A549 (cell line): ENCODE results near the gene MGMT. TPM values are rescaled to one million over a fixed set of nuclear protein-coding genes. Genes with fewer than 3 reads are reported as not detected.
A peak's percentile ranks its signal among the peaks of the same experiment; 100 is the strongest.

Experiments used
- ATAC-seq, 2 experiments: fragments of 200-7000 bp in 1 of 2; fragments of >200 bp in 1 of 2; cut with Nextera tagmentation in 1 of 2; cut with Tn5 transposase in 1 of 2; 3 replicates each; pipeline versions ENCODE4 v1.8.0 to v1.9.1; 2018 to 2020; ENCODE audit warnings: mild to moderate bottlenecking in 1 of 2, moderate library complexity in 1 of 2
- CTCF ChIA-PET: fragments of 300-600 bp; sonication (Branson Sonifier 250); formaldehyde crosslinking; extraction: SDS; loops from one replicate; lab custom pipeline; 2021; ENCODE audit warnings: antibody characterized with exemption, inconsistent platforms; lab: Yijun Ruan, JAX
- POLR2A ChIA-PET: fragments of 350-600 bp; formaldehyde crosslinking; extraction: SDS; loops from one replicate; lab custom pipeline; 2021; ENCODE audit warnings: antibody characterized with exemption, inconsistent platforms; lab: Yijun Ruan, JAX
- DNase-seq, 2 experiments: peaks; one replicate each; pipeline versions ENCODE4 v3.0.0 to v3.0.0-alpha.2; 2011 to 2016; ENCODE audit warnings: low read depth in 1 of 2, low spot score in 1 of 2
- FAIRE-seq: peaks from 2 replicates; lab custom pipeline; 2011; peaks lifted over from hg19 to GRCh38; lab: Jason Lieb, UNC
- H3K27ac ChIP-seq, 2 experiments: fragments of >200 bp; sonication (Bioruptor Twin); formaldehyde crosslinking; 3 replicates each; pipeline ENCODE4 v1.5.1; 2016 to 2017
- H3K4me1 ChIP-seq: fragments of >200 bp; sonication (Bioruptor Twin); formaldehyde crosslinking; 3 replicates; pipeline ENCODE4 v1.6.1; 2016
- H3K4me2 ChIP-seq: fragments of >200 bp; sonication (Bioruptor Twin); formaldehyde crosslinking; 3 replicates; pipeline ENCODE4 v1.6.1; 2016
- H3K4me3 ChIP-seq: fragments of >200 bp; sonication (Bioruptor Twin); formaldehyde crosslinking; 3 replicates; pipeline ENCODE4 v1.5.1; 2016
- H3K9me3 ChIP-seq: fragments of >200 bp; sonication (Bioruptor Twin); formaldehyde crosslinking; 3 replicates; pipeline ENCODE4 v1.6.1; 2016
- ATOH8 ChIP-seq: fragments of 250-450 bp; sonication (Bioruptor Pico); IDR thresholded peaks from 2 replicates; pipeline ENCODE4 v1.5.0; 2020; ENCODE audit warnings: low read depth, mild to moderate bottlenecking, moderate library complexity
- CBX2 ChIP-seq: fragments of 200-600 bp; sonication (generic); IDR thresholded peaks from 2 replicates; pipeline ENCODE4 v1.6.1; 2016; ENCODE audit warnings: low read depth, mild to moderate bottlenecking, borderline replicate concordance
- CBX8 ChIP-seq: fragments of 200-600 bp; sonication (generic); IDR thresholded peaks from 2 replicates; pipeline ENCODE4 v1.6.1; 2016
- CEBPB ChIP-seq, 2 experiments: fragments of >200 bp in 1 of 2; sonication (Bioruptor Twin) in 1 of 2; formaldehyde crosslinking in 1 of 2; IDR thresholded peaks; 2 replicates each; pipeline ENCODE4 v1.6.1; 2012 to 2016
- EP300 ChIP-seq, 2 experiments: fragments of >200 bp; sonication (Bioruptor Twin); formaldehyde crosslinking; IDR thresholded peaks; 2 replicates in 1 of 2; 3 replicates in 1 of 2; pipeline ENCODE4 v1.6.1; 2016 to 2017
- FOXS1 ChIP-seq: fragments of 250-450 bp; sonication (Bioruptor Pico); IDR thresholded peaks from 2 replicates; pipeline ENCODE4 v1.5.0; 2020; ENCODE audit warnings: mild to moderate bottlenecking, moderate library complexity
- GATA3 ChIP-seq: IDR thresholded peaks from 2 replicates; pipeline ENCODE4 v1.6.1; 2012; ENCODE audit warnings: borderline replicate concordance
- HOXA7 ChIP-seq: fragments of 250-450 bp; sonication (Bioruptor Pico); IDR thresholded peaks from 2 replicates; pipeline ENCODE4 v1.5.0; 2020; ENCODE audit warnings: mild to moderate bottlenecking, moderate library complexity
- JUNB ChIP-seq: fragments of >200 bp; sonication (Bioruptor Twin); formaldehyde crosslinking; IDR thresholded peaks from 2 replicates; pipeline ENCODE4 v1.6.1; 2016
- RAD21 ChIP-seq, 2 experiments: fragments of >200 bp in 1 of 2; sonication (Bioruptor Twin) in 1 of 2; formaldehyde crosslinking in 1 of 2; IDR thresholded peaks in 1 of 2; conservative IDR thresholded peaks in 1 of 2; 2 replicates in 1 of 2; 3 replicates in 1 of 2; pipeline ENCODE4 v1.6.1; 2012 to 2018; ENCODE audit warnings: inconsistent platforms in 1 of 2
- RCOR1 ChIP-seq: fragments of 150-350 bp; IDR thresholded peaks from 2 replicates; pipeline ENCODE4 v1.6.1; 2014; ENCODE audit warnings: antibody characterized with exemption, low read length, low read depth
- SREBF2 ChIP-seq: fragments of 450-650 bp; IDR thresholded peaks from 2 replicates; pipeline ENCODE4 v1.6.1; 2014; ENCODE audit warnings: mild to moderate bottlenecking, moderate library complexity
- TP53 ChIP-seq: fragments of 250-450 bp; sonication (Bioruptor Pico); IDR thresholded peaks from 2 replicates; pipeline ENCODE4 v1.5.0; 2021; ENCODE audit warnings: mild to moderate bottlenecking, moderate library complexity
- ZNF302 ChIP-seq: fragments of 250-450 bp; sonication (Bioruptor Pico); IDR thresholded peaks from 2 replicates; pipeline ENCODE4 v1.9.0; 2021; ENCODE audit warnings: inconsistent platforms, mild to moderate bottlenecking, moderate library complexity
- WGBS: methylation state at CpG from one replicate; pipeline ENCODE4 v1.1.6; 2017; ENCODE audit errors: missing lambda C conversion rate; 5-methylcytosine and 5-hydroxymethylcytosine counted together
- polyA plus RNA-seq, 4 experiments: library from polyadenylated mRNA; depleted of rRNA in 3 of 4; stranded (reverse); fragments of >200 nt; fragmentation: RNase III in 1 of 4; extraction: RNeasy Plus Mini Kit Qiagen cat#74134 plus additional on column Dnase treatment in 1 of 4; gene quantifications; 2 replicates in 3 of 4; 3 replicates in 1 of 4; pipeline ENCODE4 v1.2.3, GENCODE V29; 2011 to 2017
- TF ChIP-seq, protein P1 (sequence below): fragments of 450-650 bp; IDR thresholded peaks from 2 replicates; pipeline ENCODE4 v1.6.1; 2014; ENCODE audit warnings: antibody characterized with exemption

The MGMT gene
- polyA plus RNA-seq, 2 of the 4 experiments (the other 2 are of a cell fraction) = 4.9 to 5.2 TPM

GRCh38 chr10:129542589-129542988, 75.5 kb downstream of the MGMT start:
- CTCF ChIA-PET = no interaction called here
- no peak for DNase-seq
- ATAC-seq = no peak

DNA sequence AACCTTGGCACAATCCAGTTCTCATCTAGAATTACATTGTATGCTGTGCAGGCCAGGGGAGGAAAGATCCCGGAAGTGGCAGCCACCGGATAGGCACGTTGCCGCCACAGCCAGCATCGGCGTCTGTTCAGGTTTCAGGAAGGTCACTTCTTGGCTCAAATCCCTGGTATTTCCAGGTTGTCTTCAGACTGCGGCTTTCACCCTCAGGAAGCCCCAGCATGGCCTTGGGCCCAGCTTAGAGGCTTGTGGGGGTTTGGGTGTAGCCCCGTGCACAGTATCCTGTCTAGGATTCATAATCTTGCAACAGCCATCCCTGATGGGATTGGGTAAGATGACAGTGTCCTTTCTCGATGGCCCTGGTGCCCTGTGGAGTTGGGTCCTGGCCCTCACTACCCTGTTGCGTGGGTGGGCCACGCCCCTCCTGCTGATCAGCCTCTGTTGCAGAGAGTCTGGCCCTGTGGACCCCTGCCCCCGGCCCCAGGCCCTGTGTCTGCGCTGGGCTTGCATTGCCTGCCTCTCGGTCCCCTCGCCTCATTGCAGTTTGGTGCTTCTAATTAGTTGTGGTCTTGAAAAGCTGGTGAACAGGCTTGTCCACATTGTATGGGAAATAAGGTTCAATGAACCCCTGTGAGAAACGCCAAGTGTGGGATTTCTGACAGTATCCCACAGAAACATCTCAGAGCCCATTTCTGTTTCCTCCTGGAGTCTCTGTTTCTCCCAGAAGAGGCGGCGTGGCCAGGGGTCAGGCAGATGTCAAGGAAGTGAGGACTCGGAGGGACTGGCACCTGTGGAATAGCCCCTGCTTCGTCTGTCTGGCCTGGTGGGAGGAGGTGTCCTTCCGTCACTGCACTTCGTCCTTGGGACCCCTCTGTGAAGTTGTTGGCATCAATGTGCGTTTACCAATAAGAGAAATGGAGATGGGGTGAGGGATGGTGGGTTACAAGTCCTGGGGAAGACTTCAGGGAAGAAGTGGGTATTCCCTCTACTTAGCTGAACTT, 77.5 kb downstream of the MGMT start:
- ATAC-seq (no peak), FAIRE-seq (no peak), DNase-seq (no peak)
- no peak overlapping the region for H3K4me2 ChIP-seq
- 52% methylated on average over 20 of the region's 23 CpGs for WGBS
- H3K4me3 ChIP-seq = no peak overlapping the region
- 0 out of 6 replicates have a peak overlapping the region, but pooled peaks of 1 of the 2 experiments have one; percentile 11 for H3K27ac ChIP-seq
- POLR2A ChIA-PET = no interaction called here
- H3K4me1 ChIP-seq = peaks cover 6% of the 10 kb centered on the region; the same call in 1 of the 3 replicates
- CTCF ChIA-PET = interaction anchor here (0.8 kb wide), 1 partner anchor 8 kb away, joined by 3 read pairs; no protein-coding TSS in a partner anchor
- H3K9me3 ChIP-seq = no peaks in the 10 kb centered on the region
- TF ChIP-seq RAD21 (conservative IDR thresholded peaks at IDR 0.05 in 1 of 2, IDR thresholded peaks at IDR 0.05 in 1 of 2) = no peak

More at GRCh38 chr10:129542589-129542988, 75.5 kb downstream of the MGMT start:
- Histone ChIP-seq H3K4me3 (no peak overlapping the region), H3K27ac (no peak overlapping the region)
- FAIRE-seq = no peak
- TF ChIP-seq GATA3 (no peak), RCOR1 (no peak), SREBF2 (no peak), CEBPB (IDR thresholded peaks at IDR 0.05) (no peak), TP53 (CRISPR knock-in tag) (no peak), ZNF302 (CRISPR knock-in tag) (no peak), ATOH8 (CRISPR knock-in tag) (no peak)
- TF ChIP-seq, all 56 proteins: peak for 0
- Histone ChIP-seq H3K4me2 (no peak overlapping the region), H3K9me3 (no peaks in the 10 kb centered on the region), H3K4me1 (peaks cover 6% of the 10 kb centered on the region; the same call in 1 of the 3 replicates)
- WGBS = 60% methylated on average over 10 of the region's 10 CpGs
- POLR2A ChIA-PET = no interaction called here

- Histone ChIP-seq H3K27ac (0 out of 6 replicates have a peak overlapping the region, but pooled peaks of 1 of the 2 experiments have one; percentile 11), H3K4me2 (no peak overlapping the region), H3K9me3 (no peaks in the 10 kb centered on the region), H3K4me3 (no peak overlapping the region), H3K4me1 (peaks cover 6% of the 10 kb centered on the region; the same call in 1 of the 3 replicates)
- FAIRE-seq = no peak
- CTCF ChIA-PET = no interaction called here
- peak in 1 of 2 experiments; percentile 18 for DNase-seq
- peak; percentile 68 to 76; a peak in 4 of 6 replicates for ATAC-seq
- 10% methylated on average over 8 of the region's 8 CpGs for WGBS
- TF ChIP-seq JUNB = no peak
- TF ChIP-seq HOXA7 (CRISPR knock-in tag) = no peak
- POLR2A ChIA-PET = no interaction called here
Observed at GRCh38 chr10:129545261-129545660, 78.2 kb downstream of the MGMT start.

- TF ChIP-seq CBX8 = no peak
- TF ChIP-seq, protein P1, sequence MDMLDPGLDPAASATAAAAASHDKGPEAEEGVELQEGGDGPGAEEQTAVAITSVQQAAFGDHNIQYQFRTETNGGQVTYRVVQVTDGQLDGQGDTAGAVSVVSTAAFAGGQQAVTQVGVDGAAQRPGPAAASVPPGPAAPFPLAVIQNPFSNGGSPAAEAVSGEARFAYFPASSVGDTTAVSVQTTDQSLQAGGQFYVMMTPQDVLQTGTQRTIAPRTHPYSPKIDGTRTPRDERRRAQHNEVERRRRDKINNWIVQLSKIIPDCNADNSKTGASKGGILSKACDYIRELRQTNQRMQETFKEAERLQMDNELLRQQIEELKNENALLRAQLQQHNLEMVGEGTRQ = no peak
- TF ChIP-seq ZNF302 (CRISPR knock-in tag) = no peak
- no peak for TF ChIP-seq CBX2
- no peak for TF ChIP-seq EP300 (IDR thresholded peaks at IDR 0.05)
- no peak for TF ChIP-seq RAD21 (conservative IDR thresholded peaks at IDR 0.05 in 1 of 2, IDR thresholded peaks at IDR 0.05 in 1 of 2)
- no peak for TF ChIP-seq FOXS1 (CRISPR knock-in tag)
- ChIA-PET CTCF (no interaction called here), POLR2A (no interaction called here)
- no peak overlapping the region for H3K27ac ChIP-seq
- peaks cover 6% of the 10 kb centered on the region; the same call in 1 of the 3 replicates for H3K4me1 ChIP-seq
- no peak overlapping the region for H3K4me3 ChIP-seq
- ATAC-seq (no peak), FAIRE-seq (no peak), DNase-seq (no peak)
- H3K4me2 ChIP-seq = no peak overlapping the region
- H3K9me3 ChIP-seq = no peaks in the 10 kb centered on the region
- WGBS = 26% methylated on average over 5 of the region's 8 CpGs
Observed at GRCh38 chr10:129546106-129546505, 79.1 kb downstream of the MGMT start.
